Measurements from ENCODE around the gene ARHGAP18.

The ARHGAP18 gene

DNA sequence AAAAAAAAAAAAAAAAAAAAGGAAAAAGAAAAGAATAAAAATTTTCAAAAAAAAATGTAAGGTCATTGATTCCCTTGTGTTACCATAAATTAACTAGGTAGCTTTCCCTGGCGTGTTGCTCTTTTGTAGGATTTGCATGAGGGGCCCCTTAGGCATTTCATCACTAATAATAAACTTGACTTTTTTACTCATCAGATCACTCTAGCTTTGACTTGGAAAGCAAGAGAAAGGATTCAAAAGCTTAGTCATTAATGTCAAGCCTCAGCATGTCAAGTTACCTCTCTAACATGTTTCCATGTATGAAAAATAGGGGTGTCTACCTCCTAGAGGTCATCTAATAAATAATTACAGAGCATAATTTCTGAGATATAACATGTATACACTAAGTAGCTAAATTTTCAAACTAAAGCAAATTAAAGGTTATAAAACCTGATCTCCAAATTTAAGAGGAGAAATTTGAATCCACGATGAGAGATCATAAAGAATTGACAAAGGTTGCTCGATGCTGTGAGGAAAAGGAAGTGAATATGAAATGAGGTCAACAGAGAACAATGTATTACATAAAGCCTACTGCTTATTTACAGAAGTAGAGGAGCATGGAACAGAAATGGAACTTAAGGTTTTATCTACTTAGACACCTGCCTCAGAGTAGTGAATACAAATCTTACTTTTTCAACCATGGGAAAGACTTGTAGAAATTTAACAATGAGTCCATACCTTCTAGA lies 86.8 kb downstream of the ARHGAP18 start:
- in situ Hi-C loops (cut with MboI; ENCODE audit: low sequenced_read_pairs): no loop called here

DNA sequence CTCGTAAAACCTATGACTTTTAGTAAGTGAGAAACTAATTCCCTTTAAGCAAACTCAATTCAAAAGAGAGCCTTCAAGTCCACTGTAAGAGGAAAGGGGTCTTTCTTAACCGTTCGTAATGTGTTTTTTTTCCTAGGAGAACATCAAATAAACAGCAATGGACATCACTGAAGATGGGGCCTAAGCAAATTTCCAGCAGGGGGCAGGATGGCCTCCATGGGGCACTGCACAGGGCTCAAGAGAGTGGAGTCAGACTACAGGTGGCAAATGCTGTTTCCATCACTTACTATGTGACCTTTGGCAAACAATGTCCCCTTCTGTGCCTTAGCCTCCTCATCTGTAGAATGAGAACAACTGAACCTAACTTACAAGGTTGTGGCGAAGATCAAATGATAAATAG lies 88.7 kb downstream of the ARHGAP18 start:
- in situ Hi-C loops (cut with MboI; ENCODE audit: low sequenced_read_pairs): no loop called here

DNA sequence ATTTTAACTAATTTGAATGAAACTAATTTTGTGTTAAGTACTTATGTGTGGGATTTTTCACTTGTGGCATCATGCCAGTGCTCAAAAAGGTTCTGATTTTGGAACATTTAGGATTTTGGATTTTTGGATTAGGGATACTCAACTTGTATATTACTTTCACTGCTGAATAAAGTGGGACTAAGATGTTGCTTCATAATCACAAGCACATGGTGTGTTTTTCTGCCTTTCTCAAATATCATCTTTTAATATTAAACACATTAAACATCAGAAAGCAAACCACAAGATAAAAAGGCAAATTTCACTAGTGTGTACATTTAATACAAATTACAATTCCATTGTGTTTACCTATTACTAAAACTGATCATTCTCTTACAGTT lies 89.8 kb downstream of the ARHGAP18 start:
- in situ Hi-C loops (cut with MboI; ENCODE audit: low sequenced_read_pairs): no loop called here

DNA sequence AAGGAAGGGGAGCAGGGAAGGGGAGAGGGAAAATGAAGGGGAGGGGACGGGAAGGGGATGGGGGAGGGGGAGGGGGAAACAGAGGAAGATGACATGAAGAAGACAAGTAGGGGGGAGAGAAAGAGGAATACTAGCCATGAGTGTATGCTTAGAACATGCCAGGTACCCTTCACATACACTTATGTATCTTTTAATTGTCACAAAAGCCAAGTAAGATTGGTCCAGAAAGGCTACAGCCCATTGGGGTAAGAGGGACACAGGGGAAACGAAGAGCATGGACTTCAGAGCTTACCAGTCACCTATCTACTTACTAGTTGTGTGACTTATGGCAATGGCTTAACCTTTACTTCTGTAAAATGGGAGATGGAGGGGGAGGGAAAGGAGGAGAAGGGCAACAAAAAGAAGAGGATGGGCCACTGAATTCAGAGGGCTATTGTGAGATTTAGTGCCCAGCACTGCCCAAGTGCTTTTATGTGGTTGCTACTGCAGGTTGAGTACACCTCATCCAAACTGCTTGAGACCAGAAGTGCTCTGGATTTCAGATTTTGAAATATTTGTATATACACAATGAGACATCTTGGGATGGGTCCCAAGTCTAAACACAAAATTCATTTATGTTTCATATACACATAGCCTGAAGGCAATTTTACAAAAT lies 90.3 kb downstream of the ARHGAP18 start:
- in situ Hi-C loops (cut with MboI; ENCODE audit: low sequenced_read_pairs): no loop called here

DNA sequence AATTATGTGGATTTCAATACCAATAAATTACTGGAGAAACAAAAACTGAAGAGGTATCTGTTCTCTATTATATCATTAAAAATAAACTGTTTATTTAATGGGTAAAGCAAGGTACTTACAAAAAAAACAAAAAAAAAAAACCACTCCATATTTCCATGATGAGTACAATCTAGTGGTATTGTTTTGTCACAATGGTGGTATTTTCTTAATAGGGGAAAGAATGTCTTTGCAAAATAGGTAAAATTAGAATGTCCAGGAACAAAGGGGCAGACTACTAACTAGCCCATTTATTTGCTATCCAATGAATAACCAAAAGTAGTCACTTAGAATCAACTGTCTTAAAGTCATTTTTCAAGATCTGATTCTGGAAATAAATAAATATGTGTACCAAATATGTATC lies 92.0 kb downstream of the ARHGAP18 start:
- in situ Hi-C loops (cut with MboI; ENCODE audit: low sequenced_read_pairs): no loop called here

DNA sequence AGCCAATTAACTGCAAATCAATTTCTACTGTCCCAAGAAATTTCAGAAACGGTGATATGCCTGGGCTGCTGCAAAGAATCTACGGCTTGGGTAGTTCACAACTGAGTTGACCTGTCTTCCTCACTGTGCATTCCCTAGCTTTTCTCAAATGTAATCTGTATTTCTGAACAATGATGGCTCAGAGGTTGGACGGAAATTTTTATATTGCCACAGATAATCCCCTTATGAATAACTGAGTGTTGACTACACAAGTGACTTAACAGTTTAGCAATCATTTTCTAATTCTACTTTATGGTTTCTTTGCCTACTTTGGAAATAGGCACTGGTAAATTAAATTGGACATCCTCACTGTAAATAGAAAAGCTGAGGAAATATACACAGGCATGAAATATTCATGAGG lies 94.5 kb downstream of the ARHGAP18 start:
- in situ Hi-C loops (cut with MboI; ENCODE audit: low sequenced_read_pairs): no loop called here

DNA sequence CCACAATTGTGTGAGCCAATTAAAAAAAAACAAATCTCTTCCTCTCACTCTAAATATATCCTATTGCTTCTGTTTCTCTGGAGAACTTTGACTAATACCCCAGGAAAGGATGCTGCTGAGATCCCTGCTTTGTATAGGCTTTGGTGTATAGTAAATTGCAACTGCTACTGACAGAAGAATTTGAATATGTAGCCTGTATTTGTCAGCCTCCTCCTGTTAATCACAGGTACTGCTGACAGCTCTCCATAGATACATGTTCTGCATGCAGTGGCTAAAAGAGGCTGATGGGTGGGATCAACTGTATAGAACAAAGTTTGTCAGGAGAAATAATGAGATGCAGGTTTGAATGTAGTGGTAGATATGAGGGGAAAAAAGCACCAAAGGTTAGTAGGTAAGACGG lies 95.0 kb downstream of the ARHGAP18 start:
- in situ Hi-C loops (cut with MboI; ENCODE audit: low sequenced_read_pairs): no loop called here

DNA sequence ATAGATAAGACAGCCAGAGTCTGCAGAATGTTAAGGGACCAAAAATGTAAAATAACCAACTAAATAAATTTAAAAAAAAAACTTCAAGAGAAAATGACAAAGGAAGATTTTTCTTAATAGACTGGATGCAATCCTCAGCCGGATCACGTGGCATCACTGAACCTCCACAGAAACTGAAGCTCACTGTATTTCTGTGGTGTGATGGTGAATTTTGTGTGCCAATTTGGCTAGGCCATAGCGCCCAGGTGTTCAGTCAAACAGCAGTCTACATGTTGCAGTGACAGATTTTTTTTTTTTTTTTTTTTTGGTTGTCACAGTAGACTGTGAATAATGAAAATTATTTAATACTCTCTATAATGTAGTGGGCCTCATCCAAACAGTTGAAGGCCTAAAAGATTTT lies 95.5 kb downstream of the ARHGAP18 start:
- in situ Hi-C loops (cut with MboI; ENCODE audit: low sequenced_read_pairs): no loop called here

DNA sequence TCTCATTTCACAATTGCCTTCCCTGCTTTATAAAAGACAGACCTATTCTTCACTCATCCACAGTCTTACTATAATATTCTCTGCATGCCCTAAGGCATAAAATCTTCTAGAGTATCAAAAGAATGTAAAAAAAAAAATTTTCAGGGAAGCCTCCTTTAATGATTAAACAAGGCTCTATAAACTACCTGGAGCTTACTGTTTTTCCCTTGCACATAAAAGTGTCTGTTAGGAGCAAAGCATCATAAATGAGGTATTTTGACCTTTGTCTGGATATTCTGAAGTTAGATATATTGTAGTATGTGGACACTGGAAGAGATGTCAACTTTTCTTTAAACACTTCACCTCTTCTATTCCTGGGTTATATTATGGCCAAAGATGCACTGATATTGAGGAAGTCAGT lies 97.5 kb downstream of the ARHGAP18 start:
- in situ Hi-C loops (cut with MboI; ENCODE audit: low sequenced_read_pairs): no loop called here

DNA sequence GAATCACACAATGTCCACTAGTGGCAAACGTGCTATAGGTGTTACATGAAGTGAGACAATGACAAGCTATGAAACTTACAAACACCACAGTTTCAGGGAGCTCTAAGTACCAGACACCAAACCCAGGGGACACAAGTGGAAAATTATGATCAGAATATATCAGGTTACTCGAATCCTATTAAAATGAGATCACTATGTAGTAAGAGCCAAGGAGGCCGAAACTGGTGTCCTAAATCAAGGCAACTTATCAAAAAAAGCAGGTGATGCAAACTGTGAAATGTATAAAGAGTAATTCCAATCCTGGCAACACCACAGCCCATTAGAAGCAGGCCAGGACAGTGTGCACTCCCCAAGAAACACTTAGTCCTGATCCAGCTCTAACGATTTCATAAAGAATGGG lies 100.3 kb downstream of the ARHGAP18 start:
- in situ Hi-C loops (cut with MboI; ENCODE audit: low sequenced_read_pairs): loop anchor here (10.0 kb wide), 1 partner anchor 115 kb away; no protein-coding TSS in a partner anchor

DNA sequence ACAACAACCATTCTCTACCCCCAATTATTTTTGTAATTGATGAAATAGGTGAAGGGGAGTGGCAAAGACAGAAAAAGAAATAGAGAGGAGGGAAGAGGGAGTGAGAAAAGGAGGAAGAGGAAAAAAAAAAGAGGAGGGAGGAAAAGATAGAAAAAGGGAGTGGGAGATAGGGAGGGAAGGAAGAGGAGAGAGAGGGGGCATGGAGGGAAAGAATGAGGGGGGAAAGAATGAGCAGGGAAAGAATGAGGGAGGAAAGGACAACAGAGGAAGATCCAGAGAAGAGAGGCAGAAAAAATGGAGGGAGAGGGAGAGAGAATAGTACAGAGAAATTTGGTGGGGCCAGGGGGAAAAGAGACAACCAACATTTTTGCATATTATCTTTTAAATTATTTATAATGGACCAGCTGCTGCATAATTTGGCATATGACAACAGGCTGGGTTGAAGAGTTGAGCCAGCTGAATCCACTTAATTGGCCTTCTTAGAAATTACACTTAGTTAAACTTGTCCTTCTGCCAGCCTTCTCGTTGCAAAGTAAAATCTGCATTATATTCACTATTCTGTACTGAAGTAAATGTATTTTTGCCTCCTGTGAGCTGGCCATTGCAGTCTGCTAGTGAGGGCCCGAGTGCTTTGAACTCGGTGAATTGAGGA lies 101.0 kb downstream of the ARHGAP18 start:
- in situ Hi-C loops (cut with MboI; ENCODE audit: low sequenced_read_pairs): loop anchor here (10.0 kb wide), 1 partner anchor 116 kb away; no protein-coding TSS in a partner anchor

DNA sequence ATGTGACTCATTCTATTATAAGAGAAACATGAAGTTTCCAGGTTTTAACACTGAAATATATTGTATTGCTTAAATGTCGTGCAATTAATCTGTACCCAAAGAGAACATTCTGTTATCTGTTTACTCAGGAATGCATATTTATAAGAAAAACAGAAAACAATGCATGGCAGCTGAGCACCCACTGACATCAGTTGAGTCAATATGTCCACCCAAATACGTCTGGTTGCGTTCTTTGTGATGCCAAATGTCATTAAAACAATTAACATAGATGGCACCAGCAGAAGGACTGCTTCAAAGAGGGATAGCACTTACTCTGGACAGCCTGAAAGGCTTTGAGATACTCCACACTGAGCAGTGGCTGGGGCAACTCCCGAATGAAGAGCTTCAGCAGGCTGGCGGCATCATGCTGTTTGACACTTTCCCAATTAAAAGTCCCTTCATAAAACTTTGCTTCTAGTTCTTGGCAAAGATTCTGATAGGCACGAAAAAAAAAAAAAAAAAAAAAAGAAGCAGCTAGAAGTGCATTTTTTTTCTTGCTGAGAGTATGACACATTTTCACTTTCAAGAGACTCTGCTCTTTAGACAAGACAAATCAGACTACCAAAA lies 102.3 kb downstream of the ARHGAP18 start:
- in situ Hi-C loops (cut with MboI; ENCODE audit: low sequenced_read_pairs): loop anchor here (10.0 kb wide), 1 partner anchor 117 kb away; no protein-coding TSS in a partner anchor

DNA sequence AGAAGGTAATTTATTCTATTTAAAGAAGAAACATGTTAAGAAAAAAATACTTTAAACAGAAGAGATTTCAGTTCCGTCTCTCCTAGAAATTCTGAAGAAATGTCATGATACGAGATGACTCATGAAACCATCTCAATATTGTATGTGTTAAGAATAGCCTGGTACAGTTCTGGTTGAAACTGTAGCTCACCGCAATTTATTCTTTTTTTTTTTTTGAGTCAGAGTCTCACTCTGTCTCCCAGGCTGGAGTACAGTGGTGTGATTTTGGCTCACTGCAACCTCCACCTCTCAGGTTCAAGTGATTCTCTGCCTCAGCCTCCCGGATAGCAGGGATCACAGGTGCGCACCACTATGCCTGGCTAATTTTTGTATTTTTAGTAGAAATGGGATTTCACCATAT lies 103.3 kb downstream of the ARHGAP18 start:
- in situ Hi-C loops (cut with MboI; ENCODE audit: low sequenced_read_pairs): loop anchor here (10.0 kb wide), 1 partner anchor 118 kb away; no protein-coding TSS in a partner anchor

DNA sequence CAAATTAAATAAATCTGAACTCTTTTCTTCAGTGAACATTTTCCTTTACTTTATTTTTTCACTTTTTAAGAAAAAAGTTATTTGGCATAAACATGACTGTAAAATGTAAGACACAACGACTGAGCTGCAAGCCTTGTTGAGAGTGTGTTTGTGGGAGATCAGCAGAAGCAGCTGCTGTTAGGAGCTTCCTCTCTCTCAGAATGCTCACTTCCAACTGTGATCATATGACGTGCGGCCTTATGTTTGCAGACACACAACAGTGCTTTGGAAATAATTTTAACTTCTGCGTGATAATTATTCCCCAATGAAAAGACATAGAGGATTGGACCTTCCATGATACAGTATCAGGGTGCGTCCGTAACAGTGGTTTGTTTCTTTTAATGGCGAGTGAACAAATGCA lies 104.0 kb downstream of the ARHGAP18 start:
- in situ Hi-C loops (cut with MboI; ENCODE audit: low sequenced_read_pairs): loop anchor here (10.0 kb wide), 1 partner anchor 119 kb away; no protein-coding TSS in a partner anchor

DNA sequence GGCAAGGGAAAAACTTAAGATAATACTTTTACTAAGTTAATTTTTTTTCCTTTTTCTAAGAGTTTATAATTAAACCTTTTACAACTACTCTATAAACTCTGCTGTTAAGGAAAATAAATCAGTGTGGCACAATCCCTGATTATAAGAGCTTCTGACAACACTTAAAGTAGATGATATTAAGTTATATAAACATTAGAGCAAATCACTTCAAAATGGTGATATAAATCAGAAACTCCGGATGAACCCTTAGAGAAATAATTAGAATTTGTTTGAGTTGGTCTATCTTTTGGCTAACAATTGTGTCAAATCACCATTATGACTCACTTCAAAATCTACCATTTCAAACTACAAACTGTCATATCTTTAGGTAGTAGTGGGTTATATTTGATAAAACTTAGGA lies 104.9 kb downstream of the ARHGAP18 start:
- in situ Hi-C loops (cut with MboI; ENCODE audit: low sequenced_read_pairs): loop anchor here (10.0 kb wide), 1 partner anchor 120 kb away; no protein-coding TSS in a partner anchor

DNA sequence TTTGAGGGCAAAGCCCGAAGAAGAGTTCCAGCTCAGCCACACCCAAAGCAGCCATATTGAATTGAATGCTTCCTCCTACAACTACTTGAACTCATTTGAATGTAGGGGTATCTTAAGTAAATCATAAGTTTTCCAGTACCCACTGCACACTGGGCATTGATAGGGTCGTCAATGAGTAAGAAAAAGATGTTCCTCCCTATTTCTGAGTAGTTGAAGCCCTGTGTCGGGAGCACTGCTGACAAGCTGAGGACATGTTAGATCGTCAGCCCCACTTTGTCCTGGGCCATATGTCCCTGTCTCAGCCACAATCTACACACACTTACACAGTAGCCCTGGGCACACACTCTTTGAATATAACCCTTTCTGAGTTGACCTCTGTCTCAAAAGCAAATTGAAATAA lies 105.7 kb downstream of the ARHGAP18 start:
- in situ Hi-C loops (cut with MboI; ENCODE audit: low sequenced_read_pairs): loop anchor here (10.0 kb wide), 1 partner anchor 120 kb away; no protein-coding TSS in a partner anchor

DNA sequence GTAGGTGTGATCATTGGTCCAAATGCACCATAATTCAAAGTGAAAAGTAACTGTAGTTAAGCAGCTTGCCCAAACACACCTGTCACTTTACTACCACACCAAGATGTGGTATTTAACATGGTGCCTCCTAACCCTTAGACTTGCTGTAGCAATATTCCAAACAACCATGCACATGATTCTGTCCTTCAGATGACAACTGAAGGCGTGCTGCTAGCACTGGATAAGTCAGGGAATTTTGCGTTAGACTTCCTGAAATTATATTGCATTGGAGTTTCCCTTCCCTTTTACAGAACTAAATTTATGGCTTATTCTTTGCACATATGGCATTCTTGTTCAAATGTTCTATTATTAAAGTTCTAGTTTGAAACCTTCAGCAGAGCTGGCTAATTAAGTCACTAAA lies 106.2 kb downstream of the ARHGAP18 start:
- in situ Hi-C loops (cut with MboI; ENCODE audit: low sequenced_read_pairs): loop anchor here (10.0 kb wide), 1 partner anchor 121 kb away; no protein-coding TSS in a partner anchor

DNA sequence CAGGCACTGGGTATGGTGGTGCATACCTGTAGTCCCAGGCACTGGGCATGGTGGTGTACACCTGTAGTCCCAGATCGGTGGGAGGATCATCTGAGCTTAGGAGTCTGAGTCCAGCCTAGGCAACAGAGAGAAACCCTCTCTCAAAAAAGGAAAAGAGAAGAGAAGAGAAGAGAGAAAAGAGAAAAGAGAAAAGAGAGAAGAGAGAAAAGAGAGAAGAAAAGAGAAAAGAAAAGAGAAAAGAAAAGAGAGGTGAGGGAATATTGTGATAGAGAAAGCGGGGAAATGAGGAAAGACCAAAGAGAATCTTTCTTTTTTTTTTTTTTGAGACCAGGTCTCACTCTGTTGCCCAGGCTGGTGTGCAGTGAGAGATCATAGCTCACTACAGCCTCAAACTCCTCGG lies 108.7 kb downstream of the ARHGAP18 start:
- in situ Hi-C loops (cut with MboI; ENCODE audit: low sequenced_read_pairs): loop anchor here (10.0 kb wide), 1 partner anchor 123 kb away; no protein-coding TSS in a partner anchor

DNA sequence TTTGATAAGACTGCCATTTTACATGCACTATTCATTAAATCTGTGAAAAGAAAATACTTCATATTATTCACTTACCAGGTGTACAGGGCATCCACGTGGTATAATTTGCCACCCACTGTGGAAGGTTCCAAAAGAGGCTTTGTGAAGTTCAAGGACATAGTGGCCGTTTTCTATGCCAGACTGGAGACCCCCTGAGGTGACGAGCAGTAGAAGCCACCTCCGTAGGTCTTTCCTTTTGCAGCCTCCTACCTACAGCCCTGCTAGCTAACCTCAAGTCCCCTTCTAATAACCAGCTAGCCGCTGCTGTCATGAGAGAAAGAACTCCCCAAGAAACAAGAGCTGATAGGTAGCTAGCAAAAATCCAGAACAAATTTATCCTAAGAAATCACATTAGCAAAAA lies 110.5 kb downstream of the ARHGAP18 start:
- in situ Hi-C loops (cut with MboI; ENCODE audit: low sequenced_read_pairs): no loop called here

DNA sequence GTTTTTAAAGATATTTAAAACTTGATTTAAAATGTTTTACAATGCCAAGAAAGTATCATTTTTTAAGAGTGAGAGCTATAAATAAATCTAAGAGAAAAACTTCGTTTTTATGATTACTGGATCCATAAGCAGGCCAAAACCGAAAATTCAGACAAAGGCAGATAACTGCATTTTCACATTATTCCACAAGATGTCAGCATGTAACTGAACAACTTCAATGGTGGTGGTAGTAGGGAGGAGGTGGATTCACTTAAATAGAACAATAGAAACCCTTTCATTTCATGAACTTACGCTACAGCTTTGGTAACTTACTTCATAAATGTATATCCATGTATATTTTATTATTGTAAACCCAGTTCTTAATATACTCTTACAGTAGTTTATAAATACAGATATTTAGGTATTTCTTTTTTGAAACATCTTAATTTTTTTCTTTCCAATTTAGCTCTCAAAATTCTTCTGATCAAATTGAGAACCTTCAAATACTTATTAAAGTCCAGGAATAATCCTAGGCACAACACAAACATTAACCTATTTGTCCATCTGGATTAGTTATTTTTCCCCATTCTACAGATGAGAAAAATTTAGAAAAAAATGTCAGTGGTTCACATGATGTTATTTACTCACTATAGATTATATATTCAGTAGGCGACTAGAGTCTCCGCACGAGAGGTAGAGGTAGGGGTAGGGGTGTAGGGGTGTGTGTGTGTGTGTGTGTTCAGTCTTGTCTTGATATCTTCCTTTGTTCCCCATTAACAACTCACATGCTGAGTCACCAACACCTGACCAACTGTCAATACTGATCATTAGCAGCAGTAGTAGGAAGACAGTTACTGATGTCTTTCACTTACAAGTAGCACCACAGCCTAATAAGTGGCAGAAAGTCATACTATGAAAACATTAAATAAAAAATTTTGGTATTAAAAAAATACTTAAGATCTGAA lies 111.5 kb downstream of the ARHGAP18 start:
- in situ Hi-C loops (cut with MboI; ENCODE audit: low sequenced_read_pairs): no loop called here

All from HL-60/S4 treated with retinoic acid at 250 ng/mL for 4 days and 3 days (cell line).